HPDE6-E6E7 (cell line): Measurements from ENCODE around the gene ZEB2.

Experiments used
- DNase-seq: peaks from one replicate; pipeline ENCODE4 v3.0.0; 2011; ENCODE audit warnings: missing footprints; ENCODE audit errors: extremely low spot score

Gene ZEB2

DNA sequence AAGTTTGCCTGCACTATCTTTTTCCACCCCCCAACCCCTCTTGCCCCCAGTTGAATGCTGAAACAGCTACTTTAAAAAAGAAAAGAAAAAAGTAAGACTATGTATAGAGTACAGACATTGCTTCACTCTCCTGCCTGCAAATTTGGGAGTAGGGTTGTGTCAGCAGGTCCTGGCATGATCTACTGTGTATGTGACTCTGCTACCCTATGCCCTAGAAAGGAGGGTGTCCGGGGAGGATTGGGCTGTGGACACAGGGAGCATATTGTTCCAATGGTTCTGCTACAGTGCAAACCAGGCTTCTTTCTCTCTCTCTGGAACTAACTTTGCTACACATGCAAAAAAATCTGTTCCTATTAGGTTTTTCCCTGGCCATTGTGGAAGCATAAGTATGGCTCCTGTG is 9.9 kb upstream of the ZEB2 start:
- no peak for DNase-seq

DNA sequence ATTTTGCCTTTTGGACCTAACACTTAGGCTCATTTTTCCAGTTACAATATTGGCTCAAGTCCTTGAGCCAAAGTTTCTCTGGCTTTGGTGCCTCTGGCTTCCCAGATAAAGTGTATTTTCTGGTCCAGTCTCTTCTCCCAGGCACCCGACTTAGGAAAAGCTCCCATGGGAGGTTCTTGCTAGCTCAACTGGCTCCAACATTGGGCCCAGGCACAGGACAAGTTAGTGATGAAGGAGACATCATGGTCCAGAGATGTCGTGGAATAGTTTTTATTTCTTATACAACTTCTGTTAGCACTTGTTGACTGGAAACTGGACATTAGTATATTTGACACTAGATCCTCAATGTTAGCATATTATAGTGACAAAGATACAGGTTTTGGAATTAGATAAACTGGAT is 8.2 kb upstream of the ZEB2 start:
- DNase-seq: no peak

DNA sequence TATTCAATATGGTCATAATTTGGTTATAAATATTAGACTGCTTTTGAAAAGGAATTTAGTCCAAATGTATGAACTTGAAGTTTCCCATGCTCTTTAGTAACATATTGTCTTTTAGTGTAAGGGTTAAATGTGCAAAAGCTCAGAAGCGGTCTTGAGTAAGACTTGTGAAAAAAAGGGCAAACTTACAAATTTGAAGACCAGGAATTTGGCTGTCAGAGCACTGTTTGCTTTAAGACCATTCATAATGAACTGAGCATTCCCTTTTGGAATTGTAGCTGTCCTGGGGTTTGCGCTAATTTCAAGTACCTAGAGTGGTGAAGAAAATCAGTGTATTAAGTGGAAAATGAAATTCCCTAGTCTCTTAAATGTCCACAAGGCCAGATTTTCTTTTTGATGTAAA is 6.9 kb upstream of the ZEB2 start:
- no peak for DNase-seq

DNA sequence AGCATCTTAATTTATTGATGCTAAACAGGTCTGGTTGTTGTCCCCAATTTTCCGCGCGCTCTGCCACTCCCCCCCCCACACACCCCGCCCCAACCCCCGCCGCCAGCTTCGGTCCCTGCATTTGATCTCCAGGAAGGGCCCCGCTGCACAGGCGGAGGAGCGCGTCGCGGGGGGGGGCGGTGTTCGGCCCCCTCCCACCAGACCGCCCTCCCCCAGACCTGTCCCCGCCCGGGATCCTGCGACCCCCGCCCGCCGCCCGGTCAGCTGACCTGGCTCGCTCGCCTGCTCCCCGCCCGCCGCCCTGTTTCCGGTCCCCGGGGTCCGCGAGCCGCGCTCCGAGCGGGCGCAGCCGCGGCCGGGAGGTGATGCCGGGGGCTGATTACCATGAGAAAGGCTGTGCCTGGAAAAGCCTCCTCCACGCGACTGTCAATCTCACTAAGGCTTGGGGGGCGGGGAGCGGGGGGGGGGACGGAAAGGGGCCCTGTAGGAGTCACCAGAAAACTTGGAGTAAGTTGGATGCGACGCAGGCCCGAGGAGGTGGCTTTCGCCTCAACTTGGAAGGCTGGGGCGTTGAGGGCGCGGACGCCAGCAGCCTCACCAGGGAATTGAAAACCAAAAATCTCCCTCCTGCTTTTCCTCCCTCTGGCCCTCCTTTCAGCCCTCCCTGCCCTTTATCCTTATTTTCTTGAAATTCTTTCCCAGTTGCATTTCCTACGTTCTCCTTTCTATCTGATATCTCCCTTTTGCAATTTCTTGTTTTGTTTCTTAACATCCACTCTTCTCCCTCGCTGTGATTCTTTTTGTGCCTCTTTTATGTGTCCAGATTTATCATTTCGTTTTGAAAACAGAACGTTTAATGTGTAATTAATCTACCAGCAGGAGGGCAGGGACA is 4.4 kb upstream of the ZEB2 start:
- no peak for DNase-seq

DNA sequence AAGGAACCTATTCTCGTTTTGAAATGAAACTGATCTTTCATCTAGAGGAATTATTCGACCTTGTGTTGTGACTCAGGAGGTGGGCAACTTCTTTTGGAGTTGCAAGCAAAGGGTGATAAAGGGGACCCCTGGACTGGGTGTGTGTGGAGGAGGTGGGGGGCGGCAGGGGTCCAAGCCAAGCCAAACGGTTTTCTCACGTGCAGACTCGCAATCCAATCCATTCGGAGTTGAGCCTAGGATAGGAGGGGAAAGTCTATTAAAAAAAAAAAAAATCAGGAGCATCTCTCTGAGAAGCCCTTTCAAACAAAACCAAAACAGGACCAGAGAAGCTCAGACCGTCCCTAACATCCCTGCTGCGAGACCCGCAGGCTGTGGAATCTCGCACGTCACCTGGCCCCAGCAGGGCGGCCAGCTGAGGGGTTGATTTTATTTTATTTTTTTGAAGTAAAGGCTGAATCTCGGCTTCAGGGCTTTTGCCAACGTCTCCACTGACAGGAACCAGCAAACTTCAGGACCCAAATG is 3.7 kb upstream of the ZEB2 start:
- DNase-seq: no peak

DNA sequence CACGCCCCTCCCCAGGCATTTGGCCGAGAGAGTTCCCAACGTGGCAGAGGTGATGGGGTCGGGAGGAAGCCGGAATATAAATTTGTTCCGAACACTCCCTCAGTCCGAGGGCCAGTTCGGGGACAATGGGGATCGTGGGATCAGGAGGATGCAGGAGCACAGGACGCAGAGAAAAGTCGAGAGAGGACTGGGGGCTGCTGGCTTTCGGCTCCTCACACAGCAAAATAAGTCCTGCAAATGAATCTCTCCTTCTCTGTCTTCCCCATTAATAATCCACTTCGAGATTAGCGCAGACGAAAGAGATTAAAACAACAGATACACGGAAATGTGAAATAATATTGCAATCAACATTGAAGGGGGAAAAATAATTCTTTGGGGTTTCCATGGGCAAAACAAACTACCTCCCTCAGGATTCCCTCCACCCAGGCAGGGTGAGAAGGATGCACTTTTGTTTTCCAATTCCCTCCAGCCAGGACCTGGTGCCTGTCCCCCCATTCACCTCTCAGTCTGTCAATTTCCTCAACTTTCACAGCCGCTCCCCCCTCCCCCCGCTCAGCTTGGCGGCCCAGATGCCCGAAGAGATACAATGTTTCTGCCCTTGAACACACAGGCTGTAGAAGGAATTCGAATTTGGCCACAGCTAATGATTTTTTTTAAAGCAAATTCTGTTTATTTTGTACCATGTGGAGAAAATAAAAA is 3.1 kb upstream of the ZEB2 start:
- DNase-seq: no peak

DNA sequence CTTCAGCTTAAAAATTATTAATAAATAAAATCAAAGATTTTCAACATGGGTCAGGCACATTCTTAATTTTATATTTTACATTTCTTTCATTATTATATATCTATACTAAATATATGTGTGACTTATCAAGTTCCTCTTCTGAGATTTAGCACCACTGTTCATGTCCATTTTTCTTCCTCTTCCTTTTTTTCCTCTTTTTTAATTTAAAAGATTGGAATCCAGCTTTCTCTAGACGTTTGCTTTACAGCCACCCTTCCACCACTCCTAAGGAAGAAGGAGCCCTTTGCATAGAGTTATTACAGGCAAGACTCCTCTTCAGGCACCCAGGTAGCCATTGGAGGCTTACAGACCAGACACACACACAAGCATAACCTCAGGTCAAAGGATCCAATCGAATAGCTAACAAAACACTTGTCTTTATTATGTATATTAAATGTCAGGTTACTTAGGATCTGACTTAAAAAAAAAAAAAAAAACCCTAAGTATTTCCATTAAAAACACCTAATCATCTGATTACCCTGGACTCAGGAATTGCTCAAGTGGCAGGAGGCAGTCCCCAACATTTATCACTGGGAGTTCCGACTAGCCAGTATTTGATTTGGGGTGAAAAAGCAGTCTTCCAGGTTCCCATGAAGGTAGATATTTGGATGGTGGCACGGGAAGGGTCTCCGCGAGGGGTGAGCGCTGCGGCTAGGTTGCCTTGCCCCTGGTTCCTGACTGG is 2.4 kb upstream of the ZEB2 start:
- DNase-seq: no peak

DNA sequence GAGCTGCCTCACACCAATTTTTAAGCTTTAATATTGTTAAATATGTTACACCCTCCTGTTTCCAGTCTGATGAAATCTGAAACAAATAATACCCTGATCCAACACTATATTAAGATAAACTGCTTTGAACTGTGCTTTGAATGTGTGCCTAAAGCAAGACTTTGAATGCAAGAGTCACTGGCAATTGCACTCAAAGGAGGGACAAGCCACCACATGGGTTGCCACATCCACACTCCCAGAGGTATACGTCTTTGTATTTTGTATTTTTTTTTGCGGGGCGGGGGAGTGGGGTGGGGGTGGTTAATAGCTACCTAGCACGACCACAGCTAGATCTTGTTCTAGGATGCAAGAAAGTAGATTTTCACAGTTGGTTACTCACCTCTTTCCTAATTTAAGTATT is 1.8 kb upstream of the ZEB2 start:
- DNase-seq: no peak

DNA sequence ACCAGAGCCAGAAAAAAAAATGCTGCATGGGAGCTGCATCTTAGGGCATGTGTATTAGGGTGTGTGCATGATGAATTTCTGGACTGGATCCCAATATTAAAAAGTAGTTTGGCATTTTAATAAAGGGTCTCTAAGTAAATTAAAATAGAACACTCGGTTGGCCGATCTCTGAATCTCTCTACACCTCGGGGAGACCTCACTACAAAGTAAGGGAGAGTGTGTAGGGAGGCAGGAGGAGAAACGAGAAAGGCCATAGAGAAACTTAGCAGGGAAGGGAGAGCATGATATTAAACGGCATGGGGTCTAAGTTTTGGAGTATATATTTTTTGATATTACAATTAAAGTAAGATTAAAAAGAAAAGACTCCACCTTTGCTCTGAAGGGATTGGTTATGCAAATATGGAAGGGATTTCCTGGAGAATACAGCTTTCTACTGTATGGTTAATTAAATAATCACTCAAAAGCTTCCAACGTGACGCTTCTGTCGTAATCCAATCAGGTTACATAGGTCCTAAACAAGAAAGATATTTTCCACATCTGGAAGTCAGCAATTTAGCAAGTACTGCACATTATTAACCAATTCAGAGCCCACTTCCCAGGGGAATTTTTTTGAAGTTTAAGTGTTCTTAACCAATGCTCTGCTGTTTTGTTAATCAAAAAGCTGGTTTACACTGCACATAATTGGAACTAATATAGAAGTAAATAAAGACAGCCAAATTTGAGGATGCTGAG is 1.0 kb upstream of the ZEB2 start:
- no peak for DNase-seq

DNA sequence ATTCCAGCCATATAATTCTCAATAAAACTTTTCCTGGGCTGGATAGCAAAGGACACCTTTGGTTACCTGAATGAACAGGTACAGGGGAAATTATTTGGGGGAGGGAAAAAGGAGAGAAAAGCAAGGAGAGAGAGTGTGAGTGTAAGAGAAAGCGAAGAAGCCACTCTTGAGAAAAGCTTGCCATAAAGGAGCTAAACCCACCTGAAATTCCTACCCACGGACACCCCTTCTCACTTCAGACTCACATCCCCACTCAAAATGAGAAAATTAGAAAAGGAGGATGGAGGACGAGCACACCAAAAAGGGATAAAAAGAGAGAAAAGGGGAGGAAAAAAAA is 354 bp downstream of the ZEB2 start:
- DNase-seq: no peak

DNA sequence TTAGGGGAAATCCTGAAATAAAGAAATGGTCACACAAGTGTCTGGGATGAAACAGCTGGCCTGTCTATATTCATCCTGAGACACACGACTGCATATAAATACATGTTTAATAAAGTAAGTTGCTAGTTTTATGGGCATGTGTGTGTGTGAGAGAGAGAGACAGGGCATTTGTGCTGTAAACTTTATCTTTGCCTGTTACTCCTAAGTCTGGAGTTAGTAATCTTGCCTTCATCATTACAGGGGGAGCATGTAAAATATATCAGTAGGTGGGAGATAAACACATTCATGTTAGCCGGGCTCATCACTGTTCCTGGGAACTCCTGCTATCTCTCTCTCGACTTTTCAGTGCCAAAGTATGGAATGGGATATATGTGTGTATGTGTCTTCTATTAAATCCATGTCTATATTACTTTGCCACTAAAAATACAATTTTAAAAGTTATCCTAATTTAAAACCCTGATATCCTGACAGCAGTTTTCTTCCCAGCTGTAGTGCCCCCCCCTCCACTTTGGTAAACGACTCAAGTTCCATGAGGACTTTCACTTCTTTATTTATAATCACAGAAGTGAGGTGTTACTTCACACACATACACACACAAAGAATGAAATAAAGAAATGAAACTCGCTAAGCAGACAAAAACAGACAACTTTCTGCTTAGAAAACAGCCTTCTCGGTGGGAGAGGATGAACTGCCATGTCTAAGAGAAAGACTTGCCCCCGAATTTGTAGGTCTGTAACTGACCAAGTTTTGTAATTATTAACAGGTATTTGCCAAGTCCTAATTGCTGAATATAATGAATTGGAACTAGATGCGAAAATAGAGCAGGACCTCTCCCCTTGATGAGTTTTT is 947 bp downstream of the ZEB2 start:
- no peak for DNase-seq

DNA sequence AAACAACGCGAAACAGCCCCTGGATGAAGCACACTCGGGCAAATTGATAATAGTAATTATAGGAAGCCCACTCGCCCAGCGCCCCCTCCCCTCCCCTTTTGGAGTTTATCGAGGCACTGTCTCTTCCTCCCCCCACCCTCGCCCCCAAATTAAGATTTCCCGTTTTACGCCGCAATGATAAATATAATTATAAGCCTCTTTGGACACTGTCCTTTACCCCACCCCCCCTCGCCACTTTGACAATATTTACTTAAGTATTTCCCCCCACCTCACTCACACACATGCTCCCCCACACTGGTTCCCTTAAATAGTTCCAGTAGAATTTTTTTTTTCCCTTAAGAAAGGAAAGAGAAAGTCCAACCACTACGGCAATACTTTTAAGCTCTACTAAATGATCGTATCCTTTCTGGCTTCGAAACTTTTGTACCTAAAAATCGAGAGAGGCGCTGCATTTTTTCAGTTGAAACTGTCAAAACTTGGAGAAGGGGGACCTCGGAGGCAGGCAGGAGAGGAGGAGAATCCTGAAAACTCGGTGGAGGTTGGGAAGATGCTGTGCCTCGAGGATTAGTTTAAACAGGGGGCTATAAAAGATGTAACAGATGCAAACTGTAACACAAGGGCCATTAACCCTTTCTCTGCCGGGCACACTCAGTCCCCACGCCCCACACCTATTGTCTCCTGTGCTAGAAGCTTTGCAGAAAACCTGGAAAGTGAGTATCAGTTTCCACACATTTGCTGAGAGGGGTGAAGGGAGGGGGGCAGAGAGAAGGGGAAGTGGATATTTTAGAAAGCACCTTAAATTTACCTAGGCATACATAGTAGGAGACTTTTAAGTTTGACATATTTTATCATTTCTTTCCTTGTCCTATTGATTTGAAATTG is 1.8 kb downstream of the ZEB2 start:
- DNase-seq: no peak

DNA sequence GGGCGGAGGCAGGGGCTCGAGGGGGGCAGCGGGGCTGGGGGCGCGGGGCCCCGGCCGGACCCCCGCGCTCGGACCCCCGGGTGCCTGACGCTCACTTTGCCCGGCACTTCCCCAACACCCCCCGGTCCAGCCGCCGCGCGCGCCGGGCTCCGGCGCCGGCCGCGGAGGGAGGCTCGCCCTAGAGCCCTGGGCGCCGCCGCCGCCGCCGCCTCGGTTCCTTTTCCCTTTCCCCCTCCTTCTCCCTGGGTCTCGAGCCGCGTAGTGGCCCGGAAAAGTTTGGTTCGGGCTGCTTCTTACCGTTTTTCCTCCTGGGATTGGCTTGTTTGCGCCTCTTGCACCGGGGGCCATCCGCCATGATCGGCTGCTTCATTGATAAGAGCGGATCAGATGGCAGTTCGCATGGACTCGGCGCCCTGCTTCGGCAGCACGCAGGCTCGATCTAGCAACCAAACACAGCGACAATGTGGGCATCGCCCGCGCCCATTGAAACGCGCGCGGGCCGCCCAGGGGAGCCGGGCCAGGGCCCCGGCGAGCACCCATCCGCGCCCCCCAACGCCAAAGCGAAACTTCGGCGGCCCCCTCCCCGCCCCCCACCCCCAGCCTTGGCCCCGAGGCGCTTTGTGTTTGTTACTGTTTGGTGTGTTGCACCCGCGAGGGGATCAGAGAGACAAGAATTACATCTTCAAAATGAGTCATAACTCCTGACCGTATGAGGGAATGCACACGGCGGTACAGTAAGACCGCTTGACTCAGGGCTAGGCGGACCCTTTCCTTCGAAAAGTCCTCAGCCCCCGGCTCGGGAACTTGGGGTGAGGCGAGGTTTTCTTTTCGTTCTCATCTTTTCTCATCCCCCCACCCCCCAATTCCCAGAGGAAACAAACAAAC is 2.7 kb downstream of the ZEB2 start:
- peak; percentile 59 for DNase-seq

DNA sequence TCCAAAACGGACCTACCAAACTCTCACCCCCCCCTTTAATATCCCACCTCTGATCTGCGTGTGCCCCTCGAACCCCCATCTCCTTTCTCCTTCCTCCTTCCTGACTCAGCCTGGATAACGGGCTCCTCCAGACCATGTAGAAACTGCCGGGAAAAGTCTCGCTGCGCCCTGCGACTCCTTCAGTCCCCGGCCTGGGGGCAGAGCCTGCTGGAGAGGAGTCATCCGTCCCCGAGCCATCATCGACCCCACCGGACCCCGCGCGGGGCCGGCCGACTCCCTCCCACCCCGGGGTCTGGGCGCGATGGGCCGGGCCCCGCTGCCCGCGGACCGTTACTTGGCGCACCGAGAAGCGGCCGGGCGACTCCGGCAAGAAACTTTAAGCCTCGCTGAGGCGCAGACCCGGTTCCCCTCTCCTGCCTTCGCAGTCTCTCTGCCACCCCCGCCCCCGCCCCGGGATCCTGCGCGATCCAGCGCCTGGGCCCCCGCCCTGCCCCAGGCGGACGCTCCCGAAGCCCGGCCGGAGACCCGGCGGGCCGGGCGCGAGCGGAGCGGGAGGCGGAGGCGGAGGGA is 3.4 kb downstream of the ZEB2 start:
- no peak for DNase-seq

DNA sequence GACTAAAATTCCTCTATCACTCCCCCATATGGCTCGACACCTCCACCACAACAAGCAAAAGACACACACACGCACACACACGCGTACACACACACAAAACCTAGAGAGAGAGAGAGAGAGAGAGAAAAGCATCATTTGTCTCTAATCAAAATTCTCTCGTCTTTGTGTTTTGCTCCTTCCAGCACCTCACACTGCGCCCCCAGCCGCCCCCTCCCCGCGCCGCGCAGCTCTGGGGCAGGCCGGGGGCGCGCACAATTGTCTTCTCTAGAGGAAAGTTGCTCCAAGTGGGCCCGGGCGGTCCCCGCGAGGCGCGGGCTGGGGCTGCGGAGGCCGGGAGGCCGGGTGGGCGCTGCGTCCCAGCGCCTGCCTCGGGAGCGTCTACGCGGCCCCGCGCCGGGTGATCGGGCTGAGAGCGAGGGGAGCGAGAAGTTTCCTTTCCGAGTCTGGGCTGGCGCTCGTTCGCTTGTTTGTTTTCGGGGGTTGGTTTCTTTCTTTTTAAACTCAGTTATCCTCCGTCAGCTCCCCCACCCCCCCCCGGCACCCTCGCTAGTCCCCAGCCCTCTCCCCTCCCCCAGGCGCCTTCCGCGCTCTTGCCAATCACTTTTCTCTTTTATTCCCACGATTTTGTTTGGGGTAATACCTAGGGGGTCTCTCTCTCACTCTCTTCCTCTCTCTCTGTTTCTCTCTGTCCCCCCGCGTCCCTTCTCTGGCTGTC is 4.1 kb downstream of the ZEB2 start:
- no peak for DNase-seq

DNA sequence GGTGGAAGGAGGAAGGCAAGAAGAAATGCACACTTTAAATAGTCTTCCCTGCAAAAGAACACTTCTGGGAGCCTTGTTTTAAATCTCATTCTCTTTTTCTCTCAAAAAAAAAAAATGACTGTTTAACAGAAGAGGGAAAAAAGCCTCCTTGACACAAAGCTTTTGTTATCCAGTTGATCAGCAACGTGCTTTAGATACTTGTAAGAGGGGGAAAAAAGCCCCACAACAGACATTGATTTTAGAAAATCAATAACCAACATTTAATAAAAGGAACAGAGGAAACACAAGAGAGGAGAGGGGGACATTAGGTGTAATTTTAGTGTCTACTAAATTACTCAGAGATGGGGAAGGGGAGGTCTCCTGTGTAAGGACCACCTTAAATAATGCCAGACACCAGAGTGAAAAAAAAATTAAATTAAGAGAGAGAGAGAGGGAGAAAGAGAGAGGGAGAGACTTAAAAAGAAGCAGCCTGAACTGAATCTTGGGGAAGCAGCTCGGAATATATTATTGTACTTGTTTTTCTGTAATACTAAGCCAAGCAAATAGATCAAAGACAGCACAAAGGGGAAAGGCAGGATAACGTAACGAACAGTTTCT is 4.7 kb downstream of the ZEB2 start:
- no peak for DNase-seq

DNA sequence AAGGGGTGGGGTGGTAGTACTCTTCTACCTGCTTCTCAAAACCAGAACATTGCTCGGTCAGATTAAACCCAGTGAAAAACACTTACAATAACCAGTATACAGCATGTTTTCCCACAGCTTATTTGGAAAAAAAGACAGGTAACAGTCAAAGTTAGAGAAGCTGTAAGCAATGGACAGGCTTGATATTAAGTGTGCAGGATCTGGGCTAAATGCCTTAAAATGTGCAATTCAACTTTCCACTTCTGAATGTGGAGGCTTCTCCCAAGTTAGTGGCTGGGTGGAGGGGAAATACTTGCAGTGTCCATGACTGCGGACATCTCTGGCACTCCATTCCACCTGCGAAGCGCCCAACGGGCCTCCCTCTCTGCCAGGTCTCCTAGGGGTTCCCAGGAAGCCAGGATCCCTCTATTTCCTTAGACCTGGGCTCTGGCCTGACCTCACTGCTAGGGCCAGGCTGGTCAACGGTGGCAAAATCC is 5.3 kb downstream of the ZEB2 start:
- DNase-seq: no peak
